HUES6 (cell line): ENCODE measurements around the gene ELF5.

ENCODE experiments used
- H3K27ac ChIP-seq: 2 replicates; pipeline ENCODE4 v1.7.0; 2013; ENCODE audit warnings: low read depth, mild to moderate bottlenecking, low read length, inconsistent platforms
- H3K27me3 ChIP-seq: 2 replicates; pipeline ENCODE4 v1.6.1; 2013; ENCODE audit warnings: low read length; ENCODE audit not compliant: control insufficient read depth, insufficient read depth
- H3K36me3 ChIP-seq: 2 replicates; pipeline ENCODE4 v1.6.1; 2013; ENCODE audit warnings: low read length; ENCODE audit not compliant: control insufficient read depth, insufficient read depth
- H3K4me1 ChIP-seq: 2 replicates; pipeline ENCODE4 v1.6.1; 2013; ENCODE audit warnings: low read length; ENCODE audit not compliant: control insufficient read depth, insufficient read depth
- H3K4me3 ChIP-seq: 2 replicates; pipeline ENCODE4 v1.5.1; 2013; ENCODE audit warnings: low read depth, low read length
- H3K9ac ChIP-seq: one replicate; pipeline ENCODE4 v1.6.1; 2013; ENCODE audit warnings: mild to moderate bottlenecking, low read length
- H3K9me3 ChIP-seq: 2 replicates; pipeline ENCODE4 v1.6.1; 2013; ENCODE audit warnings: low read depth, low read length; ENCODE audit not compliant: control insufficient read depth, insufficient read depth

Gene ELF5

GRCh38 chr11:34507610-34508009 lies 6.0 kb downstream of the ELF5 start:
- H3K27ac ChIP-seq: no peak overlapping the region
- H3K27me3 ChIP-seq: no peaks in the 10 kb centered on the region
- H3K4me3 ChIP-seq: no peak overlapping the region
- H3K9ac ChIP-seq: no peak overlapping the region
- no peaks in the 10 kb centered on the region for H3K36me3 ChIP-seq
- no peaks in the 10 kb centered on the region for H3K4me1 ChIP-seq
- no peaks in the 10 kb centered on the region for H3K9me3 ChIP-seq

GRCh38 chr11:34507156-34507555 lies 6.4 kb downstream of the ELF5 start:
- Histone ChIP-seq H3K9me3 (no peaks in the 10 kb centered on the region), H3K36me3 (no peaks in the 10 kb centered on the region), H3K4me3 (no peak overlapping the region), H3K27me3 (no peaks in the 10 kb centered on the region), H3K4me1 (no peaks in the 10 kb centered on the region), H3K27ac (no peak overlapping the region), H3K9ac (no peak overlapping the region)

GRCh38 chr11:34505874-34506273 lies 7.7 kb downstream of the ELF5 start:
- H3K36me3 ChIP-seq: no peaks in the 10 kb centered on the region
- no peaks in the 10 kb centered on the region for H3K27me3 ChIP-seq
- no peak overlapping the region for H3K27ac ChIP-seq
- no peaks in the 10 kb centered on the region for H3K9me3 ChIP-seq
- H3K9ac ChIP-seq: no peak overlapping the region
- H3K4me3 ChIP-seq: no peak overlapping the region
- H3K4me1 ChIP-seq: no peaks in the 10 kb centered on the region

GRCh38 chr11:34502949-34503348 lies 10.6 kb downstream of the ELF5 start:
- Histone ChIP-seq H3K9ac (no peak overlapping the region), H3K9me3 (no peaks in the 10 kb centered on the region), H3K36me3 (no peaks in the 10 kb centered on the region), H3K27me3 (no peaks in the 10 kb centered on the region), H3K4me1 (no peaks in the 10 kb centered on the region), H3K4me3 (no peak overlapping the region), H3K27ac (no peak overlapping the region)

DNA sequence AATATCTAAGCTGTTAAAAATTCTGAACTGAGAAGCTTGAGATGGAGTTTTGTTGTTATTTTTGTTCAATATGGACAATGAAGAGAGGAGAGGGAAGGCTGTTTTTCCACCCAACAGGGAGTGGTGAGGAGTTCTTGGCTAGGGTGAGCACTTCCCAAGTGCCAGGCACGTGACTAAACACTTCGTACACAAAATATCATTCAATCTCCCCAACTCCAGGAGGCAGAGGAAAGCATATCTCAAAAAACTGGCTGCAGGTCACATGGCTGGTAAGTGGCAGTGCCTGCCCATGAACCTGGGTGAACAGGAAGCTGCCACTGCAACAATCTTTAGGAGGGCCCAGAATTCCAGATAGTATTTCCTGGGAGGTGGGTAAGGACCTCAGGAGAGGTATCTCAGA lies 11.6 kb downstream of the ELF5 start:
- no peak overlapping the region for H3K27ac ChIP-seq
- no peaks in the 10 kb centered on the region for H3K4me1 ChIP-seq
- no peak overlapping the region for H3K9ac ChIP-seq
- H3K4me3 ChIP-seq: no peak overlapping the region
- no peaks in the 10 kb centered on the region for H3K36me3 ChIP-seq
- H3K27me3 ChIP-seq: no peaks in the 10 kb centered on the region
- H3K9me3 ChIP-seq: no peaks in the 10 kb centered on the region

DNA sequence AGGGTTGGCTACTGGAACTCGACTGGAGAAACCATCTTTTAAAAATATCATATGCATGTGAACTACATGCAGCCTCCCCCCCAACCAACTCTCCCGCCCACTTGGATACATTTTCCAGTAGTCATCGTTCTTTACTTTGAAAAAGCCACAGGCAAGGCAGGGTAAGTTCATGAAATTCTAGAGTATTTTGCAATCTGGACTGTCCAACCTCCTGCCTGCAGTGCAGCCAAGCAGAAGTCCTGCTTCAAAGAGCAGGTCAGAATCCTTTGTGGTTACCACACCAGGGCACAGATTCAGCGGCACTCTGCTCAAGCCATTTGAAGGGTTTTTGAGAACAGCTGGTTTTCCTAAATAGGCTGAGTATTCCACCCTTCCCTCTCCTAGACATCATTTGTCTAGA lies 12.1 kb downstream of the ELF5 start:
- no peaks in the 10 kb centered on the region for H3K4me1 ChIP-seq
- H3K27me3 ChIP-seq: no peaks in the 10 kb centered on the region
- no peaks in the 10 kb centered on the region for H3K9me3 ChIP-seq
- H3K4me3 ChIP-seq: no peak overlapping the region
- no peaks in the 10 kb centered on the region for H3K36me3 ChIP-seq
- H3K9ac ChIP-seq: no peak overlapping the region
- H3K27ac ChIP-seq: no peak overlapping the region

DNA sequence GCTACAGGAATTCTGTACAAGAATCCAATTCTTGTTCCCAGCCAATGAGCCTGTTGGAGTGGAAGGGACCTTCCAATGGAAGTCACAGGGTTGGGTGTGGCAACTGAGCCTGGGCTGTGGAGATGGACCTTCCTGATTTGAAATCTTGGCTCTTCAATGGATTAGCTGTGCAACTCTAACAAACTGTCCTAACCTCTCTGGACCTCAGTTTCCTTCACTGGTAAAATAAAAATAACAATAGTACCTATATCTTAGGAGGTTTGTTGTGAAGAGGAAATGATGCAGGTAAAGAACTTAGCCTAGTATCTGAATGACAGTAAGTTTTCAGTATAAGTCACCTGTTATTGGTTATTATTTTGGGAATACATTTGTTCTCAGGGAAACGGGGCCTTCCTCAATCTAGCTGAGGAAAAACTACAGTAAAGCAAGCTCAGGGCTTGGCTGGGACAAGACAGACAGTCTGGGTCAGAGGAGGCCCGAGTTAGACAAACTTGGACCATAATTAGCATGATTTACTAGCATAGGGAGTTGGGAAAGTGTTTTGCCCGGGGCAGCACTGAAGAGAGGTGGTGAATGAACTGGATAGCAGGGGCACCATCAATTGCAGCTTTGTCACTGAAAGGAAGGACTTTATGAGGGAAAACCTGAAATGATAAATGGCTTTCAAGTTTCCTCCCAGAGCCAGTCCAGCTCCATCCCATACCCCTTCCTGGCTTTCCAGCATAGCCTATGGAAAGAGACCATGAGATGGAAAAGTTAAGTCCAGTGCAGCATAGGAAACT lies 13.7 kb downstream of the ELF5 start:
- Histone ChIP-seq H3K4me1 (no peaks in the 10 kb centered on the region), H3K4me3 (no peak overlapping the region)

DNA sequence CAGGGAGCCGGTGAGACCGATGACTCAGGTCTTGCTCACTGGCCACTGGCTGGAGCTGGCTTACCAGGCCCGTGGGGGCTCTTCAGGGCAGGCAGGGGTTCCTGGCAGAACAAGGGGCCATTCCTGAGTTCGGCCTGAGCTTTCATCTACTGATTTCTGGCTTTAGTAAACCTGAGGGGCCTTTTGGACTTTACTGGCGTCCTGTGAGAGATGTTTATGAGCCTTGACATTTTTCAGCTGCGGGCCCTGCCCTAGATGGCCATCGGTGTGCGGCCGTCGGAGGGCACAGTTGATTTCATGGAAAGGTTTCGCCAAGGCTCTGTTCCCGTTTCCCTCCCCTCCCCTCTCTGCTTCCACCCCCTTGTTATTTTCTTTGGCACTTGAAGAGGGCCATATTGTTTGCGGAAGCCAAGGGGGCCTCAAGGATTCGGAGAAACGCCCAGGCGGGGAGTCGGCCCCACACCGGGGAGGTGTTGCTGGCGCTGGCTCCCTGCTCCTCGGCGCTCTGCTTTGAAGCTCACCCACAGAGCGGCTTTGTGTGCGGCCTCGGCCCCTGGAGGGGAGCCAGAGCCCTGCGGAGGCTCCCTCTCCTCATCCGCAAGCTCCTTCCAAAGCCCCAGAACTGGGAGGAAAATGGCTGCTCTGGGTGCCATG lies 17.7 kb downstream of the ELF5 start:
- H3K9ac ChIP-seq: no peak overlapping the region
- no peaks in the 10 kb centered on the region for H3K9me3 ChIP-seq
- no peak overlapping the region for H3K27ac ChIP-seq
- no peaks in the 10 kb centered on the region for H3K27me3 ChIP-seq
- no peaks in the 10 kb centered on the region for H3K4me1 ChIP-seq
- H3K4me3 ChIP-seq: no peak overlapping the region
- no peaks in the 10 kb centered on the region for H3K36me3 ChIP-seq

More for the DNA sequence above, 13.7 kb downstream of the ELF5 start:
- Histone ChIP-seq H3K9me3 (no peaks in the 10 kb centered on the region), H3K36me3 (no peaks in the 10 kb centered on the region), H3K27ac (no peak overlapping the region), H3K27me3 (no peaks in the 10 kb centered on the region), H3K9ac (no peak overlapping the region)

GRCh38 chr11:34495239-34495723 lies 18.3 kb downstream of the ELF5 start:
- no peaks in the 10 kb centered on the region for H3K36me3 ChIP-seq
- H3K9me3 ChIP-seq: no peaks in the 10 kb centered on the region
- no peak overlapping the region for H3K9ac ChIP-seq
- H3K4me3 ChIP-seq: no peak overlapping the region
- no peaks in the 10 kb centered on the region for H3K27me3 ChIP-seq
- no peaks in the 10 kb centered on the region for H3K4me1 ChIP-seq
- no peak overlapping the region for H3K27ac ChIP-seq

DNA sequence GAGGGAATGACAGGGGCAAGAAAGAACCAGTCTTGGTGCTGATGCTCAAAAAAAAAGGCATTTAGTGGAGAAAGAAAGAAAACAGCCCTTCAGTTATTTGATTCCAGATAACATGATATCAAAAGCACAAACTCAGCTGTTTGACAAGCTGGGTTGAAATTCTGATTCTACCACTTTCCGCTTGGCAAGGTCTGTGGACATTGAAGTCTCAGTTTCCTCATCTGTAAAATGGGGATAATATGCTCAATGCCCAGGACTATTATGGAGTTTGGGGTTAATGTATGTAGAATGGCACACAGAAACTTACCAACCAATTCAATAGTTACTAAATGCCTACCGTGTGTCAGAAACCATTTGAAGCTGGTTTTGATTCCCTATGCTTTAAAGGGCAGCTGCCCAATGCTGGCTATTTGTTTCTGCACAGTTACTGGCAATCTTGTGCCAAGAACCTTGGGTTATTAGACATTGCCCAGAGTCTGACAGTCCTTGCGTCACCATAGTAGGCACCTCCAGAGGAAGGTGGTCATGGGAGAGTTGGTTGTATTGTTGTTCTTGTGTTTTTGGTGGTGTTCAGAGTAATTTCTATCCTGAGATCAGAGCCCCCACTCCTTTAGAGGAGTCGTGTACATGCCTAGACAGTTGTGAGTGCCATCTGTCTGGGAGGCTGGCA lies 19.5 kb downstream of the ELF5 start:
- no peak overlapping the region for H3K4me3 ChIP-seq
- H3K9ac ChIP-seq: no peak overlapping the region
- no peaks in the 10 kb centered on the region for H3K9me3 ChIP-seq
- H3K27ac ChIP-seq: no peak overlapping the region
- H3K4me1 ChIP-seq: no peaks in the 10 kb centered on the region
- no peaks in the 10 kb centered on the region for H3K27me3 ChIP-seq
- H3K36me3 ChIP-seq: no peaks in the 10 kb centered on the region

DNA sequence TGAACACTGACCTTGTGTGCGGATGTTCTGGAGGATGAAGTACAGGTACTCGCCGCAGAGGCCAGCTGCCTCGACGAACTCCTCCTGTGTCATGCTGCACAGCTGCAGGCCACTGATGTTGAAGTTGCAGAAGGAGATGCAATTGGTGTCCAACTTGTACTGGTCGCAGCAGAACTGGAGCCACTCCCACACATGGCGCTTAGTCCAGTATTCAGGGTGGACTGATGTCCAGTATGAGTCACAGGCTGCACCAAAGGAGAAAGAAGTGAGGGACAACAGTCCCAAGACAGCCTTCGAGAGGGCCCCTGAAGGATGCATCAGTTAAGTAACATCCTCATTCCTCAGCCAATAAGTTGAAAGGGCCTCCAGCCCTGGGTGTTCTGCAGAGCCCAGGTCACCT lies 20.1 kb downstream of the ELF5 start:
- no peak overlapping the region for H3K4me3 ChIP-seq
- no peaks in the 10 kb centered on the region for H3K27me3 ChIP-seq
- H3K9ac ChIP-seq: no peak overlapping the region
- H3K4me1 ChIP-seq: no peaks in the 10 kb centered on the region
- H3K36me3 ChIP-seq: no peaks in the 10 kb centered on the region
- H3K27ac ChIP-seq: no peak overlapping the region
- no peaks in the 10 kb centered on the region for H3K9me3 ChIP-seq
